Measurements from ENCODE around the gene SYT17.
A peak's percentile ranks its signal among the peaks of the same experiment; 100 is the strongest.

Gene SYT17

DNA sequence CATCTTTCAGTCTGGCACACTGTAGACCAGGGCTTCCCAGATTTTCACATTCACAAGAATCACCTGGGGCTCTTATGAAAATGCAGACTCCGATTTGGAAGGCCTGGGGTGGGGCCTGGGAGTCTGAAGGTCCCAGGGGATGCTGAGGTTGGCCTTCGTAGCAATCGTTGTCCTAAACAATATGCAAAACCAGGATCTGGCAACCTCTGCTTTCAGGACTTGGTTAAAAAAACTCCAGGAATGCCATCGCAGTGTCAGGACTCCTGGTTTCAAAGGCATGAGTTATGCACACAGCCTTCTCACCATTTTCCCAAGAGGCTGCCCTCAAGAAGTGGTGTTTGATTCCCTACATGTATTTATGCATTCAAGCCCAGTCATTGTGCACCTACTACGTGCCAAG, 124.1 kb downstream of the SYT17 start:
- no peak overlapping the region for H3K4me3 ChIP-seq (replicated peaks in 1 of 2; ENCODE audit: low read depth in 2 of 2, low read length in 2 of 2)
- TF ChIP-seq, protein P1, sequence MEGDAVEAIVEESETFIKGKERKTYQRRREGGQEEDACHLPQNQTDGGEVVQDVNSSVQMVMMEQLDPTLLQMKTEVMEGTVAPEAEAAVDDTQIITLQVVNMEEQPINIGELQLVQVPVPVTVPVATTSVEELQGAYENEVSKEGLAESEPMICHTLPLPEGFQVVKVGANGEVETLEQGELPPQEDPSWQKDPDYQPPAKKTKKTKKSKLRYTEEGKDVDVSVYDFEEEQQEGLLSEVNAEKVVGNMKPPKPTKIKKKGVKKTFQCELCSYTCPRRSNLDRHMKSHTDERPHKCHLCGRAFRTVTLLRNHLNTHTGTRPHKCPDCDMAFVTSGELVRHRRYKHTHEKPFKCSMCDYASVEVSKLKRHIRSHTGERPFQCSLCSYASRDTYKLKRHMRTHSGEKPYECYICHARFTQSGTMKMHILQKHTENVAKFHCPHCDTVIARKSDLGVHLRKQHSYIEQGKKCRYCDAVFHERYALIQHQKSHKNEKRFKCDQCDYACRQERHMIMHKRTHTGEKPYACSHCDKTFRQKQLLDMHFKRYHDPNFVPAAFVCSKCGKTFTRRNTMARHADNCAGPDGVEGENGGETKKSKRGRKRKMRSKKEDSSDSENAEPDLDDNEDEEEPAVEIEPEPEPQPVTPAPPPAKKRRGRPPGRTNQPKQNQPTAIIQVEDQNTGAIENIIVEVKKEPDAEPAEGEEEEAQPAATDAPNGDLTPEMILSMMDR (IDR thresholded peaks at IDR 0.05; ENCODE audit: low read depth, low read length) = no peak
- DNase-seq (ENCODE audit: low read depth in 2 of 2) = no peak

DNA sequence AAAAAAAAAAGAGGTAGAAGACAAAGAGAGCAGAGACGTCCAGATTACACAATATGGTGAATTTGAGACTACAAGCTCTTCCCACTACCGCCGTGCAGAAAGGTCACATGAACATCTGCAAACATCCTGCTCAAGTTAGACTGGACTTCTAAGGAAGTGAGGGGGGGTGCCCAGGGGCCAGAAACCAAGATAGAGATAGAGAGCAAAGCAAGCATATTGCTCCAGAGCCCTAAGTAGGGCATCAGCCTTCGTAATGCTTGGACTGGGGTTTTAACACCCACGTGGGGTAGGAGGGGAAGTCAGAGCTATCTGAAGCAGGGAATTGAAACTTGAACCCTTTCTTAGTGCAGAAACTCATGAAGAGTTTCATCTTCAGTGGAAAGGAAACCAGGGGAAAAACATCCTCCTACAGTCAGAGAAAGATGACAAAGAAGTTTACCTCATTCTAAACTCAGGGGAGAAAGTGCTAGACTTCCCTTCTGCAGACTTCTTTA, 126.2 kb downstream of the SYT17 start:
- TF ChIP-seq, protein P1 (IDR thresholded peaks at IDR 0.05; ENCODE audit: low read depth, low read length) = no peak
- H3K4me3 ChIP-seq (replicated peaks in 1 of 2; ENCODE audit: low read depth in 2 of 2, low read length in 2 of 2) = no peak overlapping the region
- peak in 1 of 2 donors; percentile 1 for DNase-seq (ENCODE audit: low read depth in 2 of 2)

DNA sequence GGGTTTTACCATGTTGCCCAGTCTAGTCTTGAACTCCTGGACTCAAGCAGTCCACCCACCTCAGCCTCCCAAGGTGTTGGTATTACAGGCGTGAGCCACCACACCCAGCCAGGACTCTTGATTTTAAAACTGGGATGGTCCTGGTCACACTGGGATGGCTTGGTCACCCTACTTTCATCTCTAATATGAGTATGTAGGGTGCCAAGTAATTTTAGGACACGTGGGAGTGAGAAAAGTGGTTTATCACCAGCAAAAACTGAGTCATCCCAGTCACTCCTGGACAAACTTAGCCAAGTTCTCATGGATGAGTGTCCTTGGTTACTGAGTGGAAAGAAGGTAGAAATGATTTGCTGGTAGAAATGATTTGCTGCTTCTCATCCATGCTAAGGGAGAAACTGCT, 127.4 kb downstream of the SYT17 start:
- no peak overlapping the region for H3K4me3 ChIP-seq (replicated peaks in 1 of 2; ENCODE audit: low read depth in 2 of 2, low read length in 2 of 2)
- TF ChIP-seq, protein P1 (IDR thresholded peaks at IDR 0.05; ENCODE audit: low read depth, low read length) = no peak
- no peak for DNase-seq (ENCODE audit: low read depth in 2 of 2)

DNA sequence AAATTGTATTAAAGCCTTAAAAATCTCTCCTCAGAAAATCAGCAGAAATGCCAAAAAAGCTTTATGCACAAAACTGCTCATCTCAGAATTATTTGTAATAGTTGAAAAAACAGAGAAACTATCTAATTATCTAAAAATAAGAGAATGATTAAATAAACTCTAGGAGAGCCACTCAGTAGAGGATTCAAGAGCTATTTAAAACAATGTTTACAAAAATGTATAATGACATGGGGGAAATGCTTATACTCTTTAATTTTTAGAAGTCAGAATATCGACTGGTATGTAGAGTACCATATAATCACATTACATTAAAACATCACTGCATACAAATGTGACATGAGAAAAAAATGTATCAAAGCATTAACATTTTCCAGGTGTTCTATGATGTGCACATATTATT, 129.4 kb downstream of the SYT17 start:
- H3K4me3 ChIP-seq (replicated peaks in 1 of 2; ENCODE audit: low read depth in 2 of 2, low read length in 2 of 2) = no peak overlapping the region
- TF ChIP-seq, protein P1 (IDR thresholded peaks at IDR 0.05; ENCODE audit: low read depth, low read length) = no peak
- DNase-seq (ENCODE audit: low read depth in 2 of 2) = no peak

DNA sequence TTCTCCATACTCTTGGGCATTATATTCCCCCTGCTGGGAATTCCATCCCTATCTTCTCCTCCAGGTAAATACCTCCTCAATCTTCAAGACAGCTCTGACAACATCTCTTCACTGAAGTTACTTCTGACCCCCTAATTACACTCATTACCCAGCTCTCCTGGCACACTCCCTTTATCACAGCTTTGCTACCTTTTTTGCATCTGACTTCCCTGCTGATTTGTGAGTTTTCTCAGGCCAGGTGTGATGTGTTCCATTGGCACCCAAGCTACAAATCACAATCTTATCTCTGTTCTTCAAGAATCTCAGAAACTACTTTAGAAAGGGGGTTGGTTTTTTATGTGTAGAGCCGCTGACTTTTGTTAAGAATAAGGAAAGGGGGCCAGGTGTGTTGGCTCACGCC, 131.5 kb downstream of the SYT17 start:
- no peak overlapping the region for H3K4me3 ChIP-seq (replicated peaks in 1 of 2; ENCODE audit: low read depth in 2 of 2, low read length in 2 of 2)
- TF ChIP-seq, protein P1 (IDR thresholded peaks at IDR 0.05; ENCODE audit: low read depth, low read length) = no peak
- no peak for DNase-seq (ENCODE audit: low read depth in 2 of 2)

DNA sequence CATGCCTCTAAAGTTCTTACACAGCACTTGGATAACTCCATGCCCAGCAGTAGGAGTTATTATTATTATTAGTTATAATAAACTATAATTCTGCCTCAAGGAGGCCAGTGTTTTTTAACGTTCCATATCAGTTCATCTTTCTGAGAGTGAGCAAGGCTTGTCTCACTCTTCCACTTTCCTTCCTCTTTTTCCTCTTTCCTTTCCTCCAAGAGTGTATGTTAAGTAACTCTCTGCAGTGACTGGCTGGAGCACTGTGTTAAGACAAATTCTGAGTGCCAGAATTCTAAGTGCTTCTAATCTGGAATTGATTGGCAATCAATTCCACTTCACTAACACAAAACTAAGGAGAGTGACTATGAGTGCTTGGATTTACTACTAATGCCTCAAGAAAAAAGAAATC, 133.9 kb downstream of the SYT17 start:
- TF ChIP-seq, protein P1 (IDR thresholded peaks at IDR 0.05; ENCODE audit: low read depth, low read length) = no peak
- DNase-seq (ENCODE audit: low read depth in 2 of 2) = no peak
- no peak overlapping the region for H3K4me3 ChIP-seq (replicated peaks in 1 of 2; ENCODE audit: low read depth in 2 of 2, low read length in 2 of 2)

DNA sequence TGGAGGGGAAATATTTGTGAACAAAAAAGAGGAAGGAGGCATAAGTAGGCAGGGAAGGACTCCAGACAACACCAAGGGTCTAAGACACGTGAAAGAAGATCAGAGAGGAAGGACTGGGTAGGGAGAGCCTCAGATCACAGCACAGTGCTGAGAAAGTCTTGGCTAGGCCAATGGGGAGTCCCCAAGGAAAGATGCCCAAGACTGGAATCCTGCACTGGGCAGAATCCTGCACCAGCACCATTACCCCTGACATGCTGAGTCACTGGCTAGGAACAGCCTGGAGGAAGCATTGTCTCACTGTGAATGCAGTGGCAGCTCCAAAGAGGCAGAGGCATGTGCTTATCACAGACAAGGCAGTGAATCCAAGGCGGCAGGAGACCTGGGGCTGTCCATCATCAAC, 136.7 kb downstream of the SYT17 start:
- TF ChIP-seq, protein P1 (IDR thresholded peaks at IDR 0.05; ENCODE audit: low read depth, low read length) = no peak
- DNase-seq (ENCODE audit: low read depth in 2 of 2) = no peak
- no peak overlapping the region for H3K4me3 ChIP-seq (replicated peaks in 1 of 2; ENCODE audit: low read depth in 2 of 2, low read length in 2 of 2)
